HG03460 (cell line): ENCODE measurements around the gene SPTBN4.
"Not testable (repeated sequence)": the region's sequence is repeated elsewhere in the genome, so short reads cannot be mapped to it uniquely, and the experiment has no call there.

Experiments used
- ATAC-seq: cut with Tn5 transposase; IDR thresholded peaks from one replicate; pipeline ENCODE4 v1.9.1; 2021; ENCODE audit not compliant: unreplicated experiment

SPTBN4 gene

GRCh38 chr19:40585241-40585981 lies 118.6 kb downstream of the SPTBN4 start:
- no peak for ATAC-seq

GRCh38 chr19:40585982-40586422 lies 119.2 kb downstream of the SPTBN4 start:
- ATAC-seq: no peak

GRCh38 chr19:40586611-40587010 lies 119.8 kb downstream of the SPTBN4 start:
- ATAC-seq: no peak

GRCh38 chr19:40588110-40588854 lies 121.5 kb downstream of the SPTBN4 start:
- no peak for ATAC-seq

- no peak for ATAC-seq
These were observed 122.2 kb downstream of the SPTBN4 start for GRCh38 chr19:40588926-40589569.

- ATAC-seq: no peak
These were observed 123.0 kb downstream of the SPTBN4 start for GRCh38 chr19:40589591-40590429.

GRCh38 chr19:40590464-40591265 lies 123.9 kb downstream of the SPTBN4 start:
- no peak for ATAC-seq

GRCh38 chr19:40591724-40592123 lies 124.9 kb downstream of the SPTBN4 start:
- ATAC-seq: not testable (repeated sequence)

- ATAC-seq: no peak
These were observed 125.4 kb downstream of the SPTBN4 start for GRCh38 chr19:40592170-40592569.

GRCh38 chr19:40594255-40594654 lies 127.5 kb downstream of the SPTBN4 start:
- ATAC-seq: no peak

- ATAC-seq: no peak
These were observed 127.9 kb downstream of the SPTBN4 start for GRCh38 chr19:40594657-40595091.

- no peak for ATAC-seq
These were observed 130.0 kb downstream of the SPTBN4 start for GRCh38 chr19:40596608-40597328.

- ATAC-seq: no peak
These were observed 130.6 kb downstream of the SPTBN4 start for GRCh38 chr19:40597329-40597838.

- ATAC-seq: no peak
These were observed 131.5 kb downstream of the SPTBN4 start for GRCh38 chr19:40598121-40598917.

GRCh38 chr19:40598918-40599307 lies 132.1 kb downstream of the SPTBN4 start:
- ATAC-seq: no peak

- ATAC-seq: no peak
These were observed 132.6 kb downstream of the SPTBN4 start for GRCh38 chr19:40599331-40599901.

GRCh38 chr19:40599902-40600569 lies 133.2 kb downstream of the SPTBN4 start:
- ATAC-seq: no peak
